ENCODE measurements around the gene EHD4. TPM values are rescaled to one million over a fixed set of nuclear protein-coding genes. Genes with fewer than 3 reads are reported as not detected.

The EHD4 gene
- total and polyA plus RNA-seq, 2 donors (not counting 3 experiments of a cell fraction or from before 2014, with no cell fraction given), result 96.7 to 128 TPM

DNA sequence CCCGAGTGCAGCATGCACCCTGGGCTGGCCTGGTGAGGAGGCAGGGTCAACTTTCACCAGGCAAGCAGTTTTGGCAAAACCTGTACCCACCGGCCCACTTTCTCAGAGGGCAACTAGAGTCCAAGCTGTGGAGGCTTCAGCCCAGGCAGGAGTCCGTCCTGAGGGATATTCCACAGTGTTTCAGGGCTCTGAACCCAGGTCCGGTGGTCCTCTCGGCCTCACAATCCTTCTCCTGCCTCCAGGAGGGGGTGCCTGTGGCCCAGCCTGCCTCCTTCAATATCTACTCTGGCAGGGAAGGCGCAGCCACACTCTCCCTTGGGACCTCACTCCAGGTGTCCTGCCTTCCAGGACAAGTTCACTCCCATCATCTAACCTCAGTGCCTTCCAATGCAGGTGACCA, 44.6 kb upstream of the EHD4 start:
- dilution Hi-C loops (cut with MboI; ENCODE audit: extremely low pct_ligation_motif_present, low sequenced_read_pairs) (no loop called here), intact Hi-C loops (cut with micrococcal nuclease) (no loop called here)
- DNase-seq (ENCODE audit: low read depth, low spot score), result no peak
- H3K9me3 ChIP-seq (replicated peaks; ENCODE audit: control insufficient read depth, insufficient read depth, low read length), result no peaks in the 10 kb centered on the region
- peaks cover 1 to 3% of the 10 kb centered on the region in 2 experiments for H3K27me3 ChIP-seq (ENCODE audit: control insufficient read depth in 2 of 2, insufficient read depth in 2 of 2, low read length in 2 of 2)
- H3K36me3 ChIP-seq (ENCODE audit: control insufficient read depth in 2 of 2, extremely low read depth in 1 of 2, insufficient read depth in 2 of 2, low read length in 2 of 2), result no peaks in the 10 kb centered on the region
- ChIA-PET POLR2A (no interaction called here), CTCF (no interaction called here)
- H3K4me1 ChIP-seq (ENCODE audit: control insufficient read depth, extremely low read depth, insufficient read depth, low read length), result no peaks in the 10 kb centered on the region
- H3K9me1 ChIP-seq (replicated peaks; ENCODE audit: control insufficient read depth, extremely low read depth, insufficient read depth, low read length), result no peaks in the 10 kb centered on the region
- no peaks in the 10 kb centered on the region for H4K20me1 ChIP-seq (replicated peaks; ENCODE audit: control insufficient read depth, extremely low read depth, insufficient read depth, low read length)
- no TSS peak for BruUV-seq (replicated peaks)
- no peak overlapping the region for H3K4me3 ChIP-seq (replicated peaks in 1 of 3; ENCODE audit: insufficient read depth in 1 of 3, low read depth in 1 of 3, low read length in 3 of 3)
- no peak overlapping the region for H3K27ac ChIP-seq (ENCODE audit: insufficient read depth, low read depth, low read length)
- no peaks in the 10 kb centered on the region for H3K79me2 ChIP-seq (ENCODE audit: control insufficient read depth, insufficient read depth, low read length)
- TF ChIP-seq, protein P1, sequence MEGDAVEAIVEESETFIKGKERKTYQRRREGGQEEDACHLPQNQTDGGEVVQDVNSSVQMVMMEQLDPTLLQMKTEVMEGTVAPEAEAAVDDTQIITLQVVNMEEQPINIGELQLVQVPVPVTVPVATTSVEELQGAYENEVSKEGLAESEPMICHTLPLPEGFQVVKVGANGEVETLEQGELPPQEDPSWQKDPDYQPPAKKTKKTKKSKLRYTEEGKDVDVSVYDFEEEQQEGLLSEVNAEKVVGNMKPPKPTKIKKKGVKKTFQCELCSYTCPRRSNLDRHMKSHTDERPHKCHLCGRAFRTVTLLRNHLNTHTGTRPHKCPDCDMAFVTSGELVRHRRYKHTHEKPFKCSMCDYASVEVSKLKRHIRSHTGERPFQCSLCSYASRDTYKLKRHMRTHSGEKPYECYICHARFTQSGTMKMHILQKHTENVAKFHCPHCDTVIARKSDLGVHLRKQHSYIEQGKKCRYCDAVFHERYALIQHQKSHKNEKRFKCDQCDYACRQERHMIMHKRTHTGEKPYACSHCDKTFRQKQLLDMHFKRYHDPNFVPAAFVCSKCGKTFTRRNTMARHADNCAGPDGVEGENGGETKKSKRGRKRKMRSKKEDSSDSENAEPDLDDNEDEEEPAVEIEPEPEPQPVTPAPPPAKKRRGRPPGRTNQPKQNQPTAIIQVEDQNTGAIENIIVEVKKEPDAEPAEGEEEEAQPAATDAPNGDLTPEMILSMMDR (IDR thresholded peaks at IDR 0.05; ENCODE audit: extremely low read depth in 1 of 2, insufficient read depth in 1 of 2, low read depth in 1 of 2, low read length in 2 of 2), result no peak
- no peak for TF ChIP-seq POLR2AphosphoS5 (IDR thresholded peaks at IDR 0.05; ENCODE audit: insufficient read depth, low read depth, low read length)
- H2AFZ ChIP-seq (ENCODE audit: low read depth, low read length), result no peak overlapping the region
- H3K4me2 ChIP-seq (ENCODE audit: insufficient read depth, low read length), result no peak overlapping the region
- H3K9ac ChIP-seq (replicated peaks; ENCODE audit: extremely low read depth, insufficient read depth, low read length), result no peak overlapping the region
- FAIRE-seq, result no peak

DNA sequence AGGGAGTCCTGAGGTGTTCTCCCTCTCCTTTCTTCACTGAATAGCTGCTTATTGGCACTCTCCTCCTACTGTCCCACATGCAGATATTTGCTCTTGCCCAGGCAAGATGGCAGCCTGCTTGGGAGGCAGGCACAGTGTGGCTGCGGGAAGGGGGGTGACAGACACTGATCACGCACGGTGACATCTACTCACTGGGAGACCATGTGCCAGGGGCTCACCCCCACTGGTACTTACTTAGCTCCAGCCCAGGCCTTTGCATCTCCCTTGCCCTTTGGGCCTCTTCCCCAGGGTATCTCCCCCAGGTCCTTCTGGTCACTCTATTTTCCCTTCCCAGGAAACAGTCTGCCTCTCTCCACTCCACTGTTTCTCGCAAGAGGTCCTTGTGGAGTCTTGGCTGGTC, 42.0 kb upstream of the EHD4 start:
- no peak overlapping the region for H3K4me3 ChIP-seq (replicated peaks in 1 of 3; ENCODE audit: insufficient read depth in 1 of 3, low read depth in 1 of 3, low read length in 3 of 3)
- no TSS peak for BruUV-seq (replicated peaks)
- FAIRE-seq (no peak), DNase-seq (ENCODE audit: low read depth, low spot score) (no peak)
- H3K4me2 ChIP-seq (ENCODE audit: insufficient read depth, low read length), result no peak overlapping the region
- H3K9me3 ChIP-seq (replicated peaks; ENCODE audit: control insufficient read depth, insufficient read depth, low read length), result no peaks in the 10 kb centered on the region
- H2AFZ ChIP-seq (ENCODE audit: low read depth, low read length), result no peak overlapping the region
- H3K9ac ChIP-seq (replicated peaks; ENCODE audit: extremely low read depth, insufficient read depth, low read length), result no peak overlapping the region
- dilution Hi-C loops (cut with MboI; ENCODE audit: extremely low pct_ligation_motif_present, low sequenced_read_pairs), result no loop called here
- H3K9me1 ChIP-seq (replicated peaks; ENCODE audit: control insufficient read depth, extremely low read depth, insufficient read depth, low read length), result no peaks in the 10 kb centered on the region
- H3K27me3 ChIP-seq (ENCODE audit: control insufficient read depth in 2 of 2, insufficient read depth in 2 of 2, low read length in 2 of 2), result peaks cover 0 to 6% of the 10 kb centered on the region in 2 experiments
- ChIA-PET POLR2A (no interaction called here), CTCF (no interaction called here)
- no peak overlapping the region for H3K27ac ChIP-seq (ENCODE audit: insufficient read depth, low read depth, low read length)
- H3K36me3 ChIP-seq (ENCODE audit: control insufficient read depth in 2 of 2, extremely low read depth in 1 of 2, insufficient read depth in 2 of 2, low read length in 2 of 2), result no peaks in the 10 kb centered on the region
- H3K4me1 ChIP-seq (ENCODE audit: control insufficient read depth, extremely low read depth, insufficient read depth, low read length), result no peaks in the 10 kb centered on the region
- TF ChIP-seq, protein P2, sequence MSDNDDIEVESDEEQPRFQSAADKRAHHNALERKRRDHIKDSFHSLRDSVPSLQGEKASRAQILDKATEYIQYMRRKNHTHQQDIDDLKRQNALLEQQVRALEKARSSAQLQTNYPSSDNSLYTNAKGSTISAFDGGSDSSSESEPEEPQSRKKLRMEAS (IDR thresholded peaks at IDR 0.05; ENCODE audit: insufficient read depth, insufficient read length), result no peak
- no peak for TF ChIP-seq POLR2AphosphoS5 (IDR thresholded peaks at IDR 0.05; ENCODE audit: insufficient read depth, low read depth, low read length)
- TF ChIP-seq EZH2 (IDR thresholded peaks at IDR 0.05; ENCODE audit: borderline replicate concordance, low read depth, low read length, severe bottlenecking), result no peak
- no peak for TF ChIP-seq GATA2 (IDR thresholded peaks at IDR 0.05; ENCODE audit: insufficient read depth, insufficient read length, low read depth, low read length)
- TF ChIP-seq JUN (IDR thresholded peaks at IDR 0.05; ENCODE audit: borderline replicate concordance, insufficient read depth, insufficient read length, low read depth), result no peak
- no peak for TF ChIP-seq POLR2A (IDR thresholded peaks at IDR 0.05; ENCODE audit: low read depth, low read length)
- no peak for TF ChIP-seq MYC (IDR thresholded peaks at IDR 0.05; ENCODE audit: low read depth, low read length)
- no peak for TF ChIP-seq FOS (IDR thresholded peaks at IDR 0.05; ENCODE audit: borderline replicate concordance, insufficient read depth, low read length)
- TF ChIP-seq, protein P1 (IDR thresholded peaks at IDR 0.05; ENCODE audit: extremely low read depth in 1 of 2, insufficient read depth in 1 of 2, low read depth in 1 of 2, low read length in 2 of 2), result no peak
- H3K79me2 ChIP-seq (ENCODE audit: control insufficient read depth, insufficient read depth, low read length), result no peaks in the 10 kb centered on the region
- H4K20me1 ChIP-seq (replicated peaks; ENCODE audit: control insufficient read depth, extremely low read depth, insufficient read depth, low read length), result no peaks in the 10 kb centered on the region
- intact Hi-C loops (cut with micrococcal nuclease), result no loop called here
